ENCODE data around the gene EIF2S1. TPM values are rescaled to one million over a fixed set of nuclear protein-coding genes. Genes with fewer than 3 reads are reported as not detected.
"Not testable (repeated sequence)": the region's sequence is repeated elsewhere in the genome, so short reads cannot be mapped to it uniquely, and the experiment has no call there.

The EIF2S1 gene
- polyA plus RNA-seq, 1 donor from 2014 or later, result 108 TPM

DNA sequence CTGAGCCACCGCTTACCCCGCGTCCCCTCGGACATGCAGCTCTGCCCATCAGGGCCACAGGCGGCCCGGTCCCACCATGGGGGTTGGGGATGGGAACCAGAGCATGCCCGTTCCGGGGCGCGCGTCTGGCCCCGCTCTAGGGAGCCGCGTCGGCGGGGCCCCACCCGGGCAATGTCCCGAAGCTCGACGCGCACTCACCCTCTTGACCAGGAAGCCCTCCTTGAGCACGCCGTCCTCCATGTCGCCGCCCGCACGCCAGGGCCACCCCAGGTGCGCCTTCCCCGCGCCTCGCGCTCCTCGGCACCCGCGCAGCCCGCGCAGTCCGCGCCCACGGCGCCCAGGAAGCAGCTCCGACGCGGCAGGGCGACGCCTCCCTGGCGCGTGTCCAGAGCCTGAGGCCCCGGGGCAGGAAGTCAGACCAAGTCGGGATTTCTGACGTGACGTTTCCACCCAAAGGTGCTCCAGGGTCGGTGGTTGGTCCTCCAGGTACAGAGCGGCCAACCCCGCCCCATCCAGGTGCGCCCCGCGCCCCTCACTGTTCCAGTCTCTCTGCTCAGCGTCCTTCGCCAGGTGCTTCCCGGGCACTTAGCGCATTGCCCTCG lies 51.8 kb downstream of the EIF2S1 start, which contains the start of gene PLEK2:
TSS of gene PLEK2 (minus strand) at position 346 of the 602 bp plus-strand sequence. CDS start at position 240, 106 bp downstream.
- no peak within 1 kb of the TSS for H2AFZ ChIP-seq (ENCODE audit: low read depth, low read length)
- no peaks in the 10 kb centered on the region for H3K9me3 ChIP-seq (ENCODE audit: low read length)
- H4K20me1 ChIP-seq (ENCODE audit: insufficient read depth), result no peaks in the 10 kb centered on the region
- no peak within 1 kb of the TSS for H3K9ac ChIP-seq (ENCODE audit: low read length)
- H3K36me3 ChIP-seq (ENCODE audit: insufficient read depth, low read length), result no peaks in the 10 kb centered on the region
- no peak for TF ChIP-seq SMC3 (conservative IDR thresholded peaks at IDR 0.05; ENCODE audit: poor library complexity)
- no peaks in the 10 kb centered on the region for H3F3A ChIP-seq (ENCODE audit: insufficient read depth, low read length, poor library complexity, severe bottlenecking)
- H3K9me2 ChIP-seq (ENCODE audit: insufficient read depth, low read length), result no peaks in the 10 kb centered on the region
- H3K27ac ChIP-seq (ENCODE audit: low read length), result no peak within 1 kb of the TSS
- H3K79me2 ChIP-seq (replicated peaks; ENCODE audit: insufficient read depth, low read length), result no peaks in the 10 kb centered on the region
- peaks cover 17% of the 10 kb centered on the region for H3K27me3 ChIP-seq (ENCODE audit: insufficient read depth, low read depth, low read length)
- H3K4me2 ChIP-seq (ENCODE audit: low read length), result no peak within 1 kb of the TSS
- no peak within 1 kb of the TSS for H3K4me3 ChIP-seq (ENCODE audit: low read length)

DNA sequence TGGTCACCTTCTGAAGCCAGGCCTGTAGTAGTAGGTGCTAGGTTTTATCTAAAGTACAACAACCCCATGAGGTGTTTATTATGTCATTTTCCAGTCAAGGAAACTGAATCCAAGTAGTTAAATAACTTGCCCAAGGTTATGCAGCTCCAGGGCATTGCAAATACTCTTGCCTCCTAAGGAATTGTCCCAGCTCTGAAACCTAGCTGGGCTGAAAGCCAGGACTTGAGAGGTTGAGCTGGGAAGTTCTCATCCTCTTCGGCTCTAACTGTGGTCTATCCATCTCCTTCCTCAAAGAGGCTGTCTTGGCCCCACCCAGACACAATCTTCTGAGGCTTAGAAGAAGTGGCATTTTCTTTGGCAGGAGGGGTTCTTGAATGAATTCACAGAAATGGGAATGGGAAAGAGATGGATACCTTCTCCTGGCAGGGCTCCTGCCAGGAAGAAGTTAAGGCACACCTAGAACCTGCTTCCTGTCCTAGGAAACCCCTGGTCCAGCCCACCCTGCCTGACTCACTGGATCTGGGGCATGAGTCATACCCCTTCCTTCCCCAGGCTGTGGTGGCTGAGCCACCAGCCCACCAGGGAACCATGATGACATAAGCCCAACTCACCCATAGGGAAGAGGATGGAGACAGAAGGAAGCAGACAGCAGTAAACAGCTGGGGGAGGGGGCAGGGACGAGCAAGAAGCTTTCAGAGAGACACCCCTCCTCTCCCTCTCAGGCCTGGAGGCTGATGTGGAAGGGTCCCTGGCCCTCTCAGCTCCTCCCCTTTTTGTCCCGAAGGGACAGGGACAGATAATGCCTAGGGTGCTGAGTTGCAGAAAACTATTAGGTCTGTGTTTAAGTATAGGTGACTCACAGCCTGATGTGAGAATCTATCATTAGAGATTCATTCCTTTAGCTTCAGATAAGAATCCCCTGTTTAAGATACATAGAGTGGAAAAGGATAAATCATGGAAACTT lies 54.0 kb downstream of the EIF2S1 start:
- Histone ChIP-seq H3K27me3 (ENCODE audit: insufficient read depth, low read depth, low read length) (peaks cover 17% of the 10 kb centered on the region), H3F3A (ENCODE audit: insufficient read depth, low read length, poor library complexity, severe bottlenecking) (no peaks in the 10 kb centered on the region), H3K4me3 (ENCODE audit: low read length) (no peak overlapping the region), H3K27ac (ENCODE audit: low read length) (no peak overlapping the region), H2AFZ (ENCODE audit: low read depth, low read length) (no peak overlapping the region), H3K9me3 (ENCODE audit: low read length) (no peaks in the 10 kb centered on the region), H3K4me2 (ENCODE audit: low read length) (no peak overlapping the region), H3K9me2 (ENCODE audit: insufficient read depth, low read length) (no peaks in the 10 kb centered on the region), H4K20me1 (ENCODE audit: insufficient read depth) (no peaks in the 10 kb centered on the region), H3K79me2 (replicated peaks; ENCODE audit: insufficient read depth, low read length) (no peaks in the 10 kb centered on the region), H3K36me3 (ENCODE audit: insufficient read depth, low read length) (no peaks in the 10 kb centered on the region), H3K9ac (ENCODE audit: low read length) (no peak overlapping the region)
- TF ChIP-seq, protein P1, sequence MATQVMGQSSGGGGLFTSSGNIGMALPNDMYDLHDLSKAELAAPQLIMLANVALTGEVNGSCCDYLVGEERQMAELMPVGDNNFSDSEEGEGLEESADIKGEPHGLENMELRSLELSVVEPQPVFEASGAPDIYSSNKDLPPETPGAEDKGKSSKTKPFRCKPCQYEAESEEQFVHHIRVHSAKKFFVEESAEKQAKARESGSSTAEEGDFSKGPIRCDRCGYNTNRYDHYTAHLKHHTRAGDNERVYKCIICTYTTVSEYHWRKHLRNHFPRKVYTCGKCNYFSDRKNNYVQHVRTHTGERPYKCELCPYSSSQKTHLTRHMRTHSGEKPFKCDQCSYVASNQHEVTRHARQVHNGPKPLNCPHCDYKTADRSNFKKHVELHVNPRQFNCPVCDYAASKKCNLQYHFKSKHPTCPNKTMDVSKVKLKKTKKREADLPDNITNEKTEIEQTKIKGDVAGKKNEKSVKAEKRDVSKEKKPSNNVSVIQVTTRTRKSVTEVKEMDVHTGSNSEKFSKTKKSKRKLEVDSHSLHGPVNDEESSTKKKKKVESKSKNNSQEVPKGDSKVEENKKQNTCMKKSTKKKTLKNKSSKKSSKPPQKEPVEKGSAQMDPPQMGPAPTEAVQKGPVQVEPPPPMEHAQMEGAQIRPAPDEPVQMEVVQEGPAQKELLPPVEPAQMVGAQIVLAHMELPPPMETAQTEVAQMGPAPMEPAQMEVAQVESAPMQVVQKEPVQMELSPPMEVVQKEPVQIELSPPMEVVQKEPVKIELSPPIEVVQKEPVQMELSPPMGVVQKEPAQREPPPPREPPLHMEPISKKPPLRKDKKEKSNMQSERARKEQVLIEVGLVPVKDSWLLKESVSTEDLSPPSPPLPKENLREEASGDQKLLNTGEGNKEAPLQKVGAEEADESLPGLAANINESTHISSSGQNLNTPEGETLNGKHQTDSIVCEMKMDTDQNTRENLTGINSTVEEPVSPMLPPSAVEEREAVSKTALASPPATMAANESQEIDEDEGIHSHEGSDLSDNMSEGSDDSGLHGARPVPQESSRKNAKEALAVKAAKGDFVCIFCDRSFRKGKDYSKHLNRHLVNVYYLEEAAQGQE (IDR thresholded peaks at IDR 0.05; ENCODE audit: borderline replicate concordance), result no peak
- TF ChIP-seq, protein P2, sequence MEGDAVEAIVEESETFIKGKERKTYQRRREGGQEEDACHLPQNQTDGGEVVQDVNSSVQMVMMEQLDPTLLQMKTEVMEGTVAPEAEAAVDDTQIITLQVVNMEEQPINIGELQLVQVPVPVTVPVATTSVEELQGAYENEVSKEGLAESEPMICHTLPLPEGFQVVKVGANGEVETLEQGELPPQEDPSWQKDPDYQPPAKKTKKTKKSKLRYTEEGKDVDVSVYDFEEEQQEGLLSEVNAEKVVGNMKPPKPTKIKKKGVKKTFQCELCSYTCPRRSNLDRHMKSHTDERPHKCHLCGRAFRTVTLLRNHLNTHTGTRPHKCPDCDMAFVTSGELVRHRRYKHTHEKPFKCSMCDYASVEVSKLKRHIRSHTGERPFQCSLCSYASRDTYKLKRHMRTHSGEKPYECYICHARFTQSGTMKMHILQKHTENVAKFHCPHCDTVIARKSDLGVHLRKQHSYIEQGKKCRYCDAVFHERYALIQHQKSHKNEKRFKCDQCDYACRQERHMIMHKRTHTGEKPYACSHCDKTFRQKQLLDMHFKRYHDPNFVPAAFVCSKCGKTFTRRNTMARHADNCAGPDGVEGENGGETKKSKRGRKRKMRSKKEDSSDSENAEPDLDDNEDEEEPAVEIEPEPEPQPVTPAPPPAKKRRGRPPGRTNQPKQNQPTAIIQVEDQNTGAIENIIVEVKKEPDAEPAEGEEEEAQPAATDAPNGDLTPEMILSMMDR (IDR thresholded peaks at IDR 0.05; ENCODE audit: poor library complexity, severe bottlenecking), result no peak
- no peak for TF ChIP-seq SMC3 (conservative IDR thresholded peaks at IDR 0.05; ENCODE audit: poor library complexity)
- TF ChIP-seq TAF1 (IDR thresholded peaks at IDR 0.05; ENCODE audit: low read depth), result no peak
- TF ChIP-seq EZH2 (IDR thresholded peaks at IDR 0.05; ENCODE audit: borderline replicate concordance, insufficient read depth, low read length, poor library complexity, severe bottlenecking), result no peak
- no peak for TF ChIP-seq POLR2AphosphoS5 (IDR thresholded peaks at IDR 0.05)
- no peak for TF ChIP-seq RAD21 (conservative IDR thresholded peaks at IDR 0.05)
- TF ChIP-seq EP300 (conservative IDR thresholded peaks at IDR 0.05; ENCODE audit: poor library complexity, severe bottlenecking), result no peak
- no peak for TF ChIP-seq MXI1 (conservative IDR thresholded peaks at IDR 0.05; ENCODE audit: poor library complexity, severe bottlenecking)

DNA sequence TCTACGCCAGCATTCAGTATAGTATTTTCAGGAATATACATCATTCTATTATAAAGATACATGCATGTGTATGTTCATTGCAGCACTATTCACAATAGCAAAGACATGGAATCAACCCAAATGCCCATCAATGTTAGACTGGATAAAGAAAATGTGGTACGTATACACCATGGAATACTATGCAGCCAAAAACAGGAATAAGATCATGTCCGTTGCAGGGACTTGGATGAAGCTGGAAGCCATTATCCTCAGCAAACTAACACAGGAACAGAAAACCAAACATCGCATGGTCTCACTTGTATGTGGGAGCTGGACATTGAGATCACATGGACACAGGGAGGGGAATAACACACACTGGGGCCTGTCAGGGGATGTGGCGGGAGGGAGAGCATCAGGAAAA lies 55.5 kb downstream of the EIF2S1 start:
- not testable (repeated sequence) for H3K9ac ChIP-seq (ENCODE audit: low read length); H3F3A ChIP-seq (ENCODE audit: insufficient read depth, low read length, poor library complexity, severe bottlenecking); H3K4me3 ChIP-seq (ENCODE audit: low read length); H3K79me2 ChIP-seq (replicated peaks; ENCODE audit: insufficient read depth, low read length); H3K4me2 ChIP-seq (ENCODE audit: low read length); H3K9me3 ChIP-seq (ENCODE audit: low read length); H3K9me2 ChIP-seq (ENCODE audit: insufficient read depth, low read length); H2AFZ ChIP-seq (ENCODE audit: low read depth, low read length); H3K36me3 ChIP-seq (ENCODE audit: insufficient read depth, low read length); H4K20me1 ChIP-seq (ENCODE audit: insufficient read depth); H3K27ac ChIP-seq (ENCODE audit: low read length)
- H3K27me3 ChIP-seq (ENCODE audit: insufficient read depth, low read depth, low read length), result peaks cover 17% of the 10 kb centered on the region
